NT2/D1 (cell line): ENCODE results near the gene TFIP11.

Experiments
- SUZ12 ChIP-seq: IDR thresholded peaks from 2 replicates; pipeline ENCODE4 v1.6.1; 2011; ENCODE audit not compliant: insufficient read length, insufficient read depth; ENCODE audit errors: extremely low read depth
- YY1 ChIP-seq: IDR thresholded peaks from 2 replicates; pipeline ENCODE4 v1.6.1; 2011; ENCODE audit not compliant: insufficient read length, insufficient read depth
- ZNF274 ChIP-seq: IDR thresholded peaks from 2 replicates; pipeline ENCODE4 v1.6.1; 2011; ENCODE audit warnings: mild to moderate bottlenecking, low read depth, low read length

DNA sequence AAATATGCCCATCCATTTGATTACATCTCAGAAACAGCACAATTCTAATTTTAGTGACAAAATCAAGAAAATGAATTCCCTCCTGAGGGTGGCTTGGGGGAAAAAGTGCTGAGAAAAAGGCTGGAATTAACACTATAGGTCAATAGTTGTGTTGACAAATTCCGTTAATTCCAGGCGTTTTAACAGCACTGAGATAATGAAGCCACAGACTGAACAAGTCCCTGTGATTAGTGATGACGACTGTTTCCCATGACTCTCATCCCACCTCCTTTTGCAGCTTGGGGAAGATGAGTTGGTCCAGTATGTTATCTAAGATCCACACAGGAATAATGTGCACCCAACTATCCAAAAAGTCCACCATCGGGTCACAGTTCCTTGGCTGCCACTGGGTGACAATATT, 15.8 kb downstream of the TFIP11 start:
- no peak for TF ChIP-seq ZNF274
- TF ChIP-seq YY1: no peak
- no peak for TF ChIP-seq SUZ12
